Suprapubic skin (tissue), 4 donors: Measurements from ENCODE around the gene RASGEF1B.

ENCODE experiments used
- CTCF ChIP-seq, 2 donors: fragments of 200-600 bp in 1 of 2; fragments of 450-650 bp in 1 of 2; sonication (generic) in 1 of 2; IDR thresholded peaks; one replicate each; pipeline ENCODE4 v1.5.1; 2016 to 2019; ENCODE audit warnings: antibody characterized with exemption in 2 of 2, mild to moderate bottlenecking in 1 of 2, moderate library complexity in 1 of 2
- POLR2A ChIP-seq, 2 donors: fragments of 450-650 bp; IDR thresholded peaks; one replicate each; pipeline ENCODE4 v1.6.1; 2017; ENCODE audit warnings: antibody characterized with exemption in 2 of 2, mild to moderate bottlenecking in 2 of 2, moderate library complexity in 2 of 2
- POLR2AphosphoS5 ChIP-seq, 3 donors: sonication (generic); formaldehyde crosslinking; IDR thresholded peaks; one replicate each; pipeline ENCODE4 v1.6.1; 2017; ENCODE audit warnings: antibody characterized with exemption in 3 of 3

GRCh38 chr4:81492606-81493230, 21.0 kb upstream of the RASGEF1B start:
- TF ChIP-seq POLR2AphosphoS5 (IDR thresholded peaks at IDR 0.05) (no peak), POLR2A (IDR thresholded peaks at IDR 0.05) (no peak), CTCF (IDR thresholded peaks at IDR 0.05) (no peak)
